ENCODE results near the gene PRKAR1B.

Gene PRKAR1B

DNA sequence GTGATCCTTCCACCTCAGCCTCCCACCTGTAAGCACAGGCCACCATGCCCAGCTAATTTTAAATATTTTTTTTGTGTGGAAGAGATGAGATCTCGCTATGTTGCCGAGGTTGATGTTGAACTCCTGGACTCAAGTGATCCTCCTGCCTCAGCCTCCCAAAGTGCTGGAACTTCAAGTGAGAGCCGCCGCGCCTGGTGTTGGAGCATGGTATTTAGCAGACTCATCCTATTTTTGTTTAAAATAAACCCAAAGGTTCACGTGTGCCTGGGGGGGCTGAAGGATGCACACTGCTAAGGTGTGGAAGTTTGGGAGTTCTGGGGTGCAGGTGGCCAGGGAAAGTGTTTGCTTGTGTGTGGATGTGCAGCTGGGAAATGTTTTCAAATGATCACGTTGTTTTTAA lies 225.6 kb downstream of the PRKAR1B start:
- Histone ChIP-seq H3K4me3 (no peak overlapping the region), H3K27ac (peak overlapping the region in 1 of 2 donors; percentile 84)
- DNase-seq (ENCODE audit: low spot score), result no peak
- TF ChIP-seq, protein P1, sequence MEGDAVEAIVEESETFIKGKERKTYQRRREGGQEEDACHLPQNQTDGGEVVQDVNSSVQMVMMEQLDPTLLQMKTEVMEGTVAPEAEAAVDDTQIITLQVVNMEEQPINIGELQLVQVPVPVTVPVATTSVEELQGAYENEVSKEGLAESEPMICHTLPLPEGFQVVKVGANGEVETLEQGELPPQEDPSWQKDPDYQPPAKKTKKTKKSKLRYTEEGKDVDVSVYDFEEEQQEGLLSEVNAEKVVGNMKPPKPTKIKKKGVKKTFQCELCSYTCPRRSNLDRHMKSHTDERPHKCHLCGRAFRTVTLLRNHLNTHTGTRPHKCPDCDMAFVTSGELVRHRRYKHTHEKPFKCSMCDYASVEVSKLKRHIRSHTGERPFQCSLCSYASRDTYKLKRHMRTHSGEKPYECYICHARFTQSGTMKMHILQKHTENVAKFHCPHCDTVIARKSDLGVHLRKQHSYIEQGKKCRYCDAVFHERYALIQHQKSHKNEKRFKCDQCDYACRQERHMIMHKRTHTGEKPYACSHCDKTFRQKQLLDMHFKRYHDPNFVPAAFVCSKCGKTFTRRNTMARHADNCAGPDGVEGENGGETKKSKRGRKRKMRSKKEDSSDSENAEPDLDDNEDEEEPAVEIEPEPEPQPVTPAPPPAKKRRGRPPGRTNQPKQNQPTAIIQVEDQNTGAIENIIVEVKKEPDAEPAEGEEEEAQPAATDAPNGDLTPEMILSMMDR (IDR thresholded peaks at IDR 0.05), result no peak

DNA sequence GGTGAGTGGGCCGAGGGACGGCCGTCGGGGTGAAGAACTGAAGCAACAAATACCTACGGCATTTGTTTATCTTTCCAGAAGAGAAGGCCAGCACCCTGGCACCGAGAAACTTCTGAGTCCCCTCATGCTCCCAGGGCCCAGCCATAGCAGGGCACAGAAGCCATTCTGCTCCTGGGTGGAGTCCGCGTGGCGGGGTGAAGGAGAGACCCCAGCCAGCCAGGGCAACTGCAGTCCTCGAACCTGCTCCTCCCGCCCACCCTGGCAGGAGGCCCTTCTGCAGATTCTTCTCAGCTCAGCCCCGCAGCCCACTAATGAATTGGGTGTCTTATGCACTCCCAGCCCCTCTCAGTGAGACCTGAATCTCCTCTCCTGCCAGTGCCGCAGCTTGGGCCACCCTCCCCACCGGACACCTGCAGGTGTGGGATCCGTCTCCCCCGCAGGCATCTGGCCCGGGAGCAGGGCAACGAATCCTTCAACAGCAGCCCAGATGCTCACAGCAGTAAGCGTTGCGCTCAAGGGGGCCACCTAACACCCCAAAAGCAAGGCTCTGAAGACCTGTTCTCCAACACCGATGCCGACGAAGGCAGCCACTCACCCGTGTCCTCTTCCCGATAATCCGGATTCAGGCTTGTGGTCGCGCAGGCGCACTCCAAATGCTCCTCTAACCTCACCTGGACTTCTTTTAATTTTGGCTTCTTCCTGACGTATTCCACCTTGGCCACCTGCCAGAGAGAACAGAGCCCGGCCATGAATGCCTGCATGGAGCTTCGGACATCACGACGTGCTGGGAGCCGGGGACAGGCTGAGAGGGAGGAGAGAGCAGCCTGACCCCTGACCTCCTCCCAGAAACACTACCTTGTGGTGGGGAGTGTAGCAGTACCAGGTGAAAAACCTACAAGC lies 226.3 kb downstream of the PRKAR1B start:
- Histone ChIP-seq H3K27ac (peak overlapping the region in 1 of 2 donors; percentile 84), H3K4me3 (no peak overlapping the region)
- peak; percentile 71 for DNase-seq (ENCODE audit: low spot score)
- TF ChIP-seq, protein P1 (IDR thresholded peaks at IDR 0.05), result no peak

DNA sequence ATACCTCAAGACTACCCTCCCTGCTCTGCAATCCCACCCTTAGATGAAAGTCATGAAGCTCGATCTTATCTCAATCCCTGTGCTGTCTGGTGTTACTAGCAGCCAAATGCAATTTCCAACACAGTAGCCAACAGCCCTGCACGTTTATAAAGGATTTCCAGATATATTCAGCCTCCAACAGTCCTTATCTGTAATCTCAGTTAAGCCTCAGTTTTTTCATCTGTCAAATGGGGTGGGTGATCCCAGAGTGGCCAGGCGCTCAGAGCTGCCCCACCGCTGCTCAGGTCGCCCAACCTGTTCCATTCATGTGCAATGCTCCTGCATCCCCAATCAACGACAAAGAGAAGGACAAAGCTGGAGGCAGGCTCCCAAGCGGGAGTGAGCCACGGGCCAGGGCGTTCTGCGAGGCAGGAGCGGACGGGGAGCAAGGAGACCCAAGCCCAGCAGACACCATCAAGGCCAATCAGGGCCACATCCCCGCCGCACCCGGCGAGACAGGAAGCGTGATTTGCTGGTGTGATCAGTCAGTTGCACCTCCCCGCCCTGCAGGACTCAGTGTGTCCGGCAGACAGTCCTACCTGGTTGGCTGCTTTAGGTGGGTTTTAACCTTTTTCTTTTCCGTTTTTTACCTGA lies 227.1 kb downstream of the PRKAR1B start:
- TF ChIP-seq, protein P1 (IDR thresholded peaks at IDR 0.05), result no peak
- DNase-seq (ENCODE audit: low spot score), result no peak
- Histone ChIP-seq H3K4me3 (no peak overlapping the region), H3K27ac (peak overlapping the region in 1 of 2 donors; percentile 84)
